Neuron (in vitro differentiated cells): ENCODE measurements around the gene FZD7.

Experiments used
- H2AFZ ChIP-seq: one replicate; pipeline ENCODE4 v1.6.1; 2013; ENCODE audit warnings: low read depth, mild to moderate bottlenecking, inconsistent platforms, low read length, moderate library complexity
- H3K27me3 ChIP-seq: one replicate; pipeline ENCODE4 v1.6.1; 2013; ENCODE audit warnings: low read length; ENCODE audit not compliant: insufficient read depth
- H3K36me3 ChIP-seq: one replicate; pipeline ENCODE4 v1.6.1; 2013; ENCODE audit warnings: low read length; ENCODE audit not compliant: insufficient read depth
- H3K4me1 ChIP-seq: one replicate; pipeline ENCODE4 v1.6.1; 2013; ENCODE audit warnings: low read length; ENCODE audit not compliant: insufficient read depth
- H3K4me3 ChIP-seq: 2 replicates; pipeline ENCODE4 v1.5.1; 2013; ENCODE audit warnings: mild to moderate bottlenecking, low read length, moderate library complexity
- H3K9me3 ChIP-seq: one replicate; pipeline ENCODE4 v1.6.1; 2013; ENCODE audit warnings: low read length

FZD7 gene

DNA sequence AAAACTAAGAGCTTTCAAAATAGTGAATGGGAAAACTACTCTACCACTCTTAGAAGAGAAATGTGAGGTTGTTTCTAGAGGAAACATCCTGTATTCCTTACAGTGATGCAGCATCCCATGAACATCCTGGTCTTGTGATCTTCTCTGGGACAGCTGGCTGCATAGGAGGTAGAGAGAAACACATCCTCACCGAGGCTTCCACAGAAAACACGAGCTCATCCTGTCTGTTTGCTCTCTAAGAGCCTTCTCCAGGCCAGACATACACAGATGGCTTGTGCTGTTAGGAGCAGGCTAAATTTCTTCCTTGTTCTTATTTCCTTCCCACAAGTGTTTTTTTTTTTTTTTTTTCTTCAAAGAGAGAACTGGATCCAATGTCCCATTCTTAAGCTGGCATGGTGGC, 14.7 kb upstream of the FZD7 start:
- Histone ChIP-seq H3K4me1 (peaks cover 13% of the 10 kb centered on the region), H2AFZ (no peak overlapping the region), H3K27me3 (no peaks in the 10 kb centered on the region), H3K36me3 (no peaks in the 10 kb centered on the region), H3K4me3 (no peak overlapping the region), H3K9me3 (no peaks in the 10 kb centered on the region)

DNA sequence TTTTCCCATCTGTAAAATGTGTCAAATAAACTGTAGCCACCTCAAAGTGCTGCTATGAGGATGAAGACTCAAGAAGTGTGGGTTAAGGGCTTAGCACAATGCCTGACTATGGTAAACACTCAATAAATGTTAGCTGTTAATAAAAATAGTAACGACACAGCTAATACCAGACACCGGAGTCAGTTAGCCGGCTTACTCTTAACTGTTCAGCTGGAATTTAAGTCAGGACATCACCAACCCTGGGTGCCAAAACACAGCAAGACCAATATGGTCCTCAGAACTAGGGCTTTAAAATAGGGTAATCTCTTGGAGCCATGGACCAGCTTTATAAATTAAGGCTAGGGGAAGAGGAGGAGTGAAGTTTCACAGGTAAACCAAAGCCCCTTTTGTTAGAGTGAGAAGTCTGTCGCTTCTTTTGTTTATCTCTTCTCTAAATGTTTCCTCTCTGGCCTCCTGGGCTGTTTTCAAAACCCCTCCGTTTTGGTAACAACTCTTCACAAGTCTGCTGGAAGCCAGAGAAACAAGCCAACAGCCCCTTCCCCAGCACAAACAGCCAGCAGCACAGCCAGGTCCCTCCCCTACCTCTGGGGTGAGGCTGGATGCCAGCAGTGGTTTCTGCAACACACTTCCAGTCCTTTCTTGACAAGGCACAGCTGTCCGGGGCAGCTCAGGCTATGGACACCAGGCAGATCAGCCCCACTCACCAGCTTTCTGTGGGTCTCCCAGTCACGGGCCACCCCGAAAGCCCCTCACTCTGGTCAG, 13.8 kb upstream of the FZD7 start:
- H3K9me3 ChIP-seq = no peaks in the 10 kb centered on the region
- no peak overlapping the region for H3K4me3 ChIP-seq
- H2AFZ ChIP-seq = no peak overlapping the region
- H3K36me3 ChIP-seq = no peaks in the 10 kb centered on the region
- H3K27me3 ChIP-seq = no peaks in the 10 kb centered on the region
- peaks cover 17% of the 10 kb centered on the region for H3K4me1 ChIP-seq

DNA sequence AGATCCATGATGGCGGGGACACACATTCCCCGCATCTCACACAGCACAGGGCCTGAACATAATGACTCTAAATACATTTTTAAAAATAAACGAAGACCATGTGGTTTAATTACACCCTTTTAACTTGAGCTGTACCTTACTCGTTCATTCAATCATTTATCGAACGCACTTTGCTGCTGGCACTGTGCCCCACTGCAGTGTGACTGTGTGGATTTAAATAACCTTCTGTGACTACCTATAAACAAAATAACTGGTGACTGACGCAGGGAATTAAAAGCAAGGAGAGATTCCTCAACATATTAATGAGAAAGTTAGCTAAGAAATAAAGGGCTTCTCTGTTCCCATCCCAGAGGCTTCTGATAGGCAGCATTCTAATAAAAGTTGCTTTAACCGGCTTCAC, 10.9 kb upstream of the FZD7 start:
- H3K4me3 ChIP-seq = no peak overlapping the region

GRCh38 chr2:202023198-202023903, 10.3 kb upstream of the FZD7 start:
- Histone ChIP-seq H3K4me1 (peaks cover 17% of the 10 kb centered on the region), H3K27me3 (no peaks in the 10 kb centered on the region), H3K36me3 (no peaks in the 10 kb centered on the region), H3K4me3 (no peak overlapping the region), H2AFZ (no peak overlapping the region), H3K9me3 (no peaks in the 10 kb centered on the region)

More for the DNA sequence above, 10.9 kb upstream of the FZD7 start:
- Histone ChIP-seq H2AFZ (no peak overlapping the region), H3K4me1 (peaks cover 17% of the 10 kb centered on the region), H3K36me3 (no peaks in the 10 kb centered on the region), H3K9me3 (no peaks in the 10 kb centered on the region), H3K27me3 (no peaks in the 10 kb centered on the region)

DNA sequence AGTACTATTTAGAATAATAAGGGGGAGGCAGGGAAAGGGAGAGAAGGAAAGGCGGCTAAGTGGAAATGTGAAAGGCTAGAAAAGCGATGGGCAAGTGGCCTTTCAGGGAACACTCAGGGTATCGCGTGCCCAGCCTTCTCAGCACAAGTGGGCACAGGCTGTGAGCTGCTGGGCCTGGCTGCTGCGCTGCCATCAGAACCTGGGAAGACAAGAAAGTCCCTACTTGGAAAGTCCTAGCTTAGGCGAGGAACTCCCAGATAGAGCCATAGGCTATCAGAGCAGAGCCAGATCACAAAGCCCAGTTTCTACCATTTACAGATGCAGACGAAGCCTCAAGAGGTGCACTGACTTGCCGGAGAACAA, 9.8 kb upstream of the FZD7 start:
- Histone ChIP-seq H3K27me3 (no peaks in the 10 kb centered on the region), H3K36me3 (no peaks in the 10 kb centered on the region), H3K9me3 (no peaks in the 10 kb centered on the region), H2AFZ (no peak overlapping the region), H3K4me3 (no peak overlapping the region), H3K4me1 (peaks cover 17% of the 10 kb centered on the region)

GRCh38 chr2:202024871-202025270, 8.8 kb upstream of the FZD7 start:
- Histone ChIP-seq H3K27me3 (no peaks in the 10 kb centered on the region), H2AFZ (no peak overlapping the region), H3K36me3 (no peaks in the 10 kb centered on the region), H3K4me1 (peaks cover 17% of the 10 kb centered on the region), H3K4me3 (no peak overlapping the region), H3K9me3 (no peaks in the 10 kb centered on the region)

GRCh38 chr2:202025816-202026215, 7.8 kb upstream of the FZD7 start:
- Histone ChIP-seq H3K4me3 (no peak overlapping the region), H3K9me3 (no peaks in the 10 kb centered on the region), H3K27me3 (no peaks in the 10 kb centered on the region), H3K4me1 (peaks cover 21% of the 10 kb centered on the region), H3K36me3 (no peaks in the 10 kb centered on the region), H2AFZ (no peak overlapping the region)

GRCh38 chr2:202026507-202026906, 7.1 kb upstream of the FZD7 start:
- H3K4me1 ChIP-seq = peaks cover 27% of the 10 kb centered on the region
- H2AFZ ChIP-seq = no peak overlapping the region
- H3K4me3 ChIP-seq = no peak overlapping the region

DNA sequence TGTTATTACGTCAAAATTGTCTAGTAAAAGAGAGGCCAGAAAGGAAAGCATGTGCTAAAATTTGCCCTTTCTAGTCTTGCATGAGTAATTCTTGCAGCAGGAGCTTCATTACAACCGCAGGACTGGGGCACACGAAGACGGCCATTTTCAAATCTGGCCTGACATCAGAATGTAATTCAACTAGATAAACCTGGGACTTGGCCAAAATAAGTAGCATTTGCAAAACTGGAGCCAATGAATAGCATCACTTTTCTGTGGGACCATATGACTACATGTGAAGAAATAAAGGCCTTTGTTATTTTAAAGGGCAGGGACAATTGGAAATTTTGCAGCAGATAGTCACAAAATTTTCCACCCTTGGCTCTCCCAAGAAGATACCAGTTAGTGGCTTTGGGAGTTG, 3.0 kb upstream of the FZD7 start:
- Histone ChIP-seq H3K27me3 (no peaks in the 10 kb centered on the region), H3K36me3 (peaks cover 7% of the 10 kb centered on the region), H2AFZ (no peak overlapping the region), H3K9me3 (no peaks in the 10 kb centered on the region), H3K4me3 (no peak overlapping the region), H3K4me1 (peaks cover 21% of the 10 kb centered on the region)

More at GRCh38 chr2:202026507-202026906, 7.1 kb upstream of the FZD7 start:
- Histone ChIP-seq H3K27me3 (no peaks in the 10 kb centered on the region), H3K36me3 (no peaks in the 10 kb centered on the region), H3K9me3 (no peaks in the 10 kb centered on the region)

DNA sequence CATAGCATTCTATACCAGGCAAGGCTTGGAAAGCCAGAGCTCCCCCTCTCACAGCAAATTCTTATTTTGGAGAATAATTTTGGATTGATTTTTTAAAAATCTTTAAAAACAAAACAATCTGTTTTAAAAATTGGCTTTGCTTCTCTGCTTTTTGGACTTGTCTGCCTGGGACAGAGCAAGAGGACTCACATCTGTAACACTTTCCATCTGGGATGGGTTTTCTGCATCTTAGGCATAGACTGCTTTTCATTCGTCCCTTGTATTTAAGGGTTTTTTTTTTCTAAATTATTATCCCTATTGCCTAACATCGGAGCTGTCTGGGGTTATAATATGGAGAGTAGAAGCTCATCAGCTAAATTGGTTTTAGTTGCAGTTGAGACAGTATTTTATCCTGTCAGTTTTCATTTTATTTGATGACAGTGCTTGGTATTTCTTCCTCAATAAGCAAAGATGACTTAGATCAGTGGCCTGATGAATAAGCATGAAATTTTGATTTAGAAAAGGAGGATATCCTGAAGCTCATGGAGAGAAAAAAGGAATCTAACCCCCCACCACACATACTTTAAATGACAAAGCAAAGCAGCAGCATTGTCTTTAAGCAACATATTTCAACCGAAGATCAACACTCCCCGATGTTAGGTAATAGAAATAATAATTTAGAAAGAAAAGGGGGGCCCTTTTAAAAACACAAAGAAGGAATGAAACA, 2.3 kb upstream of the FZD7 start:
- H3K4me1 ChIP-seq = peaks cover 26% of the 10 kb centered on the region
- H2AFZ ChIP-seq = peak overlapping the region; percentile 31
- peak overlapping the region; percentile 64 for H3K4me3 ChIP-seq
- H3K27me3 ChIP-seq = no peaks in the 10 kb centered on the region
- peaks cover 11% of the 10 kb centered on the region for H3K36me3 ChIP-seq
- H3K9me3 ChIP-seq = no peaks in the 10 kb centered on the region

GRCh38 chr2:202032846-202033316, 774 bp upstream of the FZD7 start:
- H3K36me3 ChIP-seq = peaks cover 13% of the 10 kb centered on the region
- no peaks in the 10 kb centered on the region for H3K27me3 ChIP-seq
- peak overlapping the region; percentile 64 for H3K4me3 ChIP-seq
- H3K9me3 ChIP-seq = no peaks in the 10 kb centered on the region
- peaks cover 29% of the 10 kb centered on the region for H3K4me1 ChIP-seq
- peak overlapping the region; percentile 31 for H2AFZ ChIP-seq

GRCh38 chr2:202034249-202035088, 814 bp downstream of the FZD7 start:
- Histone ChIP-seq H3K27me3 (no peaks in the 10 kb centered on the region), H2AFZ (peak overlapping the region; percentile 20)

More at GRCh38 chr2:202034249-202035088, 814 bp downstream of the FZD7 start:
- H3K4me1 ChIP-seq = peaks cover 42% of the 10 kb centered on the region
- H3K4me3 ChIP-seq = peak overlapping the region; percentile 91
- H3K36me3 ChIP-seq = peaks cover 22% of the 10 kb centered on the region
- peaks cover 2% of the 10 kb centered on the region for H3K9me3 ChIP-seq
